ENCODE data around the gene TRIOBP. TPM values are rescaled to one million over a fixed set of nuclear protein-coding genes. Genes with fewer than 3 reads are reported as not detected.

The TRIOBP gene
- total RNA-seq, 4 donors from 2014 or later: 54.6 to 89.1 (median 83.6) TPM

DNA sequence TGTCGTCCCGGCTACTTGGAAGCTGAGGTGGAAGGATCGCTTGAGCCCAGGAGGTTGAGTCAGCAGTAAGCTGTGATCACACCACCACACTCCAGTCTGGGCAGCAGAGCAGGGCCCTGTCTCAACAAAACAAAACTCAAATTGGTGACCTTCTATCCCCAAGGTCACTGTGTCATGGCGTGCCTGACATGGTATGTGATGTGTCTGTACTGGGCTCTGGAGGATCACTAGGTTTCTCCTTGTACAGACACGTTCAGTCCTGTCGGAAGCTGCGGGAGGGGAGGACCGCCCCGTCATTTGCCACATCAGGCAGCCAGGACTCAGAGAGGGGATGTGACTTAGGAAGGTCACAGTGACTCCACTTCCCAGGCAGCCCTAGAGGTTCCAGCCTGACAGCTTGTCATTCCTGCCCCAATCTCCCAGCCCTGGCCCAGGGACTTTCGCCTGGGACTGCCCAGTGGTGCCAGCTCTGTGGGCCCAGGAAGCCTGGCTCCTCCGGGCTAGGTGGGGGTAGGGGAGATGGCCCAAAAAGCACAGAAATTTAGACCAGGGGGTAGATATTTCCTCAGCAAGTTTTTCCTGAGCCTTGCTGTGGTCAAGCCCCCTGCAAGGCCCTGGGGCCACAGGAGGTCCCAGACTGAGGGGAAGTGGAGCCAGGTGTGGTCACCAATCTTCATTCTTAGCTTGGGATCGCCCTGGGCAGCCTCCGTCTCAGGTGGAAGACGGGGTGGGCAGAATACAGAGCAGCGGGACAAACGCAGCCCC is 53.2 kb downstream of the TRIOBP start:
- Histone ChIP-seq H3K27me3 (no peaks in the 10 kb centered on the region), H3K27ac (peak overlapping the region in 2 of 4 donors; percentile 5 to 56), H3K9me3 (no peaks in the 10 kb centered on the region), H3K36me3 (peaks cover 0 to 14% (median 0%) of the 10 kb centered on the region in 3 donors), H3K4me1 (peaks cover 0 to 59% (median 17%) of the 10 kb centered on the region in 4 donors), H3K4me3 (no peak overlapping the region)
- TF ChIP-seq POLR2A (IDR thresholded peaks at IDR 0.05): no peak
- TF ChIP-seq, protein P1, sequence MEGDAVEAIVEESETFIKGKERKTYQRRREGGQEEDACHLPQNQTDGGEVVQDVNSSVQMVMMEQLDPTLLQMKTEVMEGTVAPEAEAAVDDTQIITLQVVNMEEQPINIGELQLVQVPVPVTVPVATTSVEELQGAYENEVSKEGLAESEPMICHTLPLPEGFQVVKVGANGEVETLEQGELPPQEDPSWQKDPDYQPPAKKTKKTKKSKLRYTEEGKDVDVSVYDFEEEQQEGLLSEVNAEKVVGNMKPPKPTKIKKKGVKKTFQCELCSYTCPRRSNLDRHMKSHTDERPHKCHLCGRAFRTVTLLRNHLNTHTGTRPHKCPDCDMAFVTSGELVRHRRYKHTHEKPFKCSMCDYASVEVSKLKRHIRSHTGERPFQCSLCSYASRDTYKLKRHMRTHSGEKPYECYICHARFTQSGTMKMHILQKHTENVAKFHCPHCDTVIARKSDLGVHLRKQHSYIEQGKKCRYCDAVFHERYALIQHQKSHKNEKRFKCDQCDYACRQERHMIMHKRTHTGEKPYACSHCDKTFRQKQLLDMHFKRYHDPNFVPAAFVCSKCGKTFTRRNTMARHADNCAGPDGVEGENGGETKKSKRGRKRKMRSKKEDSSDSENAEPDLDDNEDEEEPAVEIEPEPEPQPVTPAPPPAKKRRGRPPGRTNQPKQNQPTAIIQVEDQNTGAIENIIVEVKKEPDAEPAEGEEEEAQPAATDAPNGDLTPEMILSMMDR (IDR thresholded peaks at IDR 0.05): no peak
- DNase-seq: no peak

- TF ChIP-seq, protein P1 (IDR thresholded peaks at IDR 0.05): no peak
- TF ChIP-seq POLR2A (IDR thresholded peaks at IDR 0.05): no peak
- H3K36me3 ChIP-seq: peaks cover 0 to 21% (median 0%) of the 10 kb centered on the region in 3 donors
- H3K27me3 ChIP-seq: no peaks in the 10 kb centered on the region
- H3K27ac ChIP-seq: peak overlapping the region in 3 of 4 donors; percentile 56 to 89 (median 60)
- no peak for DNase-seq
- H3K4me1 ChIP-seq: peaks cover 0 to 55% (median 16%) of the 10 kb centered on the region in 4 donors
- no peak overlapping the region for H3K4me3 ChIP-seq
- H3K9me3 ChIP-seq: no peaks in the 10 kb centered on the region
Measured at GRCh38 chr22:37750596-37751162, 53.8 kb downstream of the TRIOBP start.

GRCh38 chr22:37751449-37752188 is 54.8 kb downstream of the TRIOBP start:
- no peak for TF ChIP-seq POLR2A (IDR thresholded peaks at IDR 0.05)
- TF ChIP-seq, protein P1 (IDR thresholded peaks at IDR 0.05): no peak
- peak overlapping the region; percentile 27 to 89 (median 58) for H3K27ac ChIP-seq
- no peaks in the 10 kb centered on the region for H3K9me3 ChIP-seq
- H3K4me3 ChIP-seq: no peak overlapping the region
- H3K36me3 ChIP-seq: peaks cover 0 to 30% (median 0%) of the 10 kb centered on the region in 3 donors
- no peak for DNase-seq
- H3K4me1 ChIP-seq: peaks cover 0 to 55% (median 16%) of the 10 kb centered on the region in 4 donors
- H3K27me3 ChIP-seq: no peaks in the 10 kb centered on the region

DNA sequence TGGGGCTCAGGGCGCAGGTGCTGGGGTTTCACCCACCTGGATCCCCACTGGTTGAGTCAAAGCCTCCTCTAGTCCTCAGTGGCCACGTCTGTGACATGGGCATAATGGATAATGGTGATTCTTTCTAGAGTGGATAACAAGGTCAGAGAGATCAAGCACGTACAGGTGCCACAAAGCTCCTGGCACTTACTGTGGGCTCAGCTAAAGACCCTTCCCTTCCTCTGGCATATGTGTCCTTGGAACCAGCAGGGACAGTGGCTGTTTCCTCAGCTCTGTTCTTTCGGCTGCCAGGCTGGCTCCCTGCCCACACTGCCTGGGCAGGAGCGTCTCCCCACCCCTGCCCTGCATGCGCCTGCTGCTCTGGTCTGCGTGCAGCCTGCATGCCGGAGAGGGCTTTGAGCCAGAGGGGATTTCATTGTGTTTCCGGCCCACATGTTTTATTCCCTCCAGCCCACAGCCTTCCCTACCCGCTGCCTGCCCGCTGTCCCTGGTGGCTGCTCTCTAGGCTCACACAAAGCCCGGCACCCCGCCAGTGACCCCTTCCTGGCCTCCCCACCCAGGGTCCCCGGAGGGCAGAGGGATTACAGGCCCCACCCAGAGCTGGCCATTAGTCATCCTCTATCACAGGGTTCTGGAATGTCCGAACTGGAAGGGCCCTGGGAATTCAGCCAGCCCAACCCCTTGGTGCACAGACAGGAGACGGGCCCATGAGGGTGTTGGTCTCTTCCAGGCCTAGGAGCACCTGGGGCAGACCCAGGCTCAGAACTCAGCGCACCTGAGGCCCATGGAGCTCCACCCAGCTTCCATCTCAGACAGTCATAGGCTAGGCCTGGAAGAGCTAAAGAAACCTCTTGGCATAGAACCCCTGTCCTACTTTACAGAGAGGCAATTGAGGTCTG is 55.6 kb downstream of the TRIOBP start:
- Histone ChIP-seq H3K4me3 (no peak overlapping the region), H3K9me3 (no peaks in the 10 kb centered on the region), H3K27ac (peak overlapping the region; percentile 27 to 89 (median 58)), H3K4me1 (peaks cover 0 to 50% (median 10%) of the 10 kb centered on the region in 4 donors), H3K27me3 (no peaks in the 10 kb centered on the region), H3K36me3 (peaks cover 0 to 38% (median 0%) of the 10 kb centered on the region in 3 donors)
- TF ChIP-seq, protein P1 (IDR thresholded peaks at IDR 0.05): peak in 1 of 6 experiments; percentile 26
- TF ChIP-seq POLR2A (IDR thresholded peaks at IDR 0.05): no peak
- DNase-seq: peak; percentile 35 to 88 (median 69)

- H3K4me1 ChIP-seq: peaks cover 0 to 38% (median 4%) of the 10 kb centered on the region in 4 donors
- H3K36me3 ChIP-seq: peaks cover 0 to 51% (median 0%) of the 10 kb centered on the region in 3 donors
- no peaks in the 10 kb centered on the region for H3K9me3 ChIP-seq
- no peak for TF ChIP-seq POLR2A (IDR thresholded peaks at IDR 0.05)
- TF ChIP-seq, protein P1 (IDR thresholded peaks at IDR 0.05): no peak
- DNase-seq: no peak
- H3K4me3 ChIP-seq: no peak overlapping the region
- peak overlapping the region in 3 of 4 donors; percentile 22 to 89 (median 56) for H3K27ac ChIP-seq
- no peaks in the 10 kb centered on the region for H3K27me3 ChIP-seq
Measured at GRCh38 chr22:37753746-37754145, 56.9 kb downstream of the TRIOBP start.

Measured in Peyer's patch (tissue), 4 donors.